ENCODE data around the gene FAM78A. TPM values are rescaled to one million over a fixed set of nuclear protein-coding genes. Genes with fewer than 3 reads are reported as not detected.

The FAM78A gene
- total RNA-seq, 4 donors from 2014 or later: 1.7 to 4.0 (median 3.3) TPM

- WGBS: 80% methylated on average over 12 of the region's 12 CpGs
Measured at GRCh38 chr9:131319486-131319885, 43.2 kb upstream of the FAM78A start.

GRCh38 chr9:131318231-131319085 is 42.1 kb upstream of the FAM78A start:
- intact Hi-C loops (cut with DNase I): no loop called here
- 73% methylated on average over 19 of the region's 23 CpGs for WGBS
- no peak for DNase-seq (ENCODE audit: extremely low spot score)
- Histone ChIP-seq H3K4me3 (no peak overlapping the region), H3K36me3 (no peaks in the 10 kb centered on the region), H3K27ac (replicated peaks in 1 of 4) (no peak overlapping the region), H3K27me3 (peaks cover 0 to 29% (median 0%) of the 10 kb centered on the region in 4 donors), H3K4me1 (peaks cover 0 to 12% (median 3%) of the 10 kb centered on the region in 4 donors), H3K9me3 (peaks cover 0 to 4% (median 0%) of the 10 kb centered on the region in 4 donors)
- TF ChIP-seq CTCF (IDR thresholded peaks at IDR 0.05): no peak
- TF ChIP-seq EP300 (IDR thresholded peaks at IDR 0.05): no peak
- no peak for TF ChIP-seq POLR2AphosphoS5 (IDR thresholded peaks at IDR 0.05)
- no peak for TF ChIP-seq POLR2A (IDR thresholded peaks at IDR 0.05; ENCODE audit: low read depth)

More at GRCh38 chr9:131319486-131319885, 43.2 kb upstream of the FAM78A start:
- H3K27ac ChIP-seq (replicated peaks in 1 of 4): no peak overlapping the region
- TF ChIP-seq EP300 (IDR thresholded peaks at IDR 0.05): no peak
- no peak for TF ChIP-seq CTCF (IDR thresholded peaks at IDR 0.05)
- TF ChIP-seq POLR2AphosphoS5 (IDR thresholded peaks at IDR 0.05): no peak
- no peak for TF ChIP-seq POLR2A (IDR thresholded peaks at IDR 0.05; ENCODE audit: low read depth)
- peaks cover 0 to 4% (median 0%) of the 10 kb centered on the region in 4 donors for H3K9me3 ChIP-seq
- H3K4me1 ChIP-seq: peaks cover 0 to 12% (median 3%) of the 10 kb centered on the region in 4 donors
- H3K27me3 ChIP-seq: peaks cover 0 to 27% (median 0%) of the 10 kb centered on the region in 4 donors
- H3K36me3 ChIP-seq: no peaks in the 10 kb centered on the region
- no peak for DNase-seq (ENCODE audit: extremely low spot score)
- intact Hi-C loops (cut with DNase I): no loop called here
- H3K4me3 ChIP-seq: no peak overlapping the region

GRCh38 chr9:131312822-131313770 is 36.8 kb upstream of the FAM78A start:
- no peak for DNase-seq (ENCODE audit: extremely low spot score)
- Histone ChIP-seq H3K27me3 (peaks cover 0 to 27% (median 0%) of the 10 kb centered on the region in 4 donors), H3K4me3 (no peak overlapping the region), H3K9me3 (peaks cover 0 to 4% (median 0%) of the 10 kb centered on the region in 4 donors), H3K4me1 (peaks cover 0 to 10% (median 4%) of the 10 kb centered on the region in 4 donors), H3K36me3 (no peaks in the 10 kb centered on the region), H3K27ac (replicated peaks in 1 of 4) (no peak overlapping the region)
- WGBS: 93% methylated on average over 21 of the region's 28 CpGs
- intact Hi-C loops (cut with DNase I): no loop called here
- TF ChIP-seq POLR2A (IDR thresholded peaks at IDR 0.05; ENCODE audit: low read depth) (no peak), CTCF (IDR thresholded peaks at IDR 0.05) (no peak), POLR2AphosphoS5 (IDR thresholded peaks at IDR 0.05) (no peak), EP300 (IDR thresholded peaks at IDR 0.05) (no peak)

DNA sequence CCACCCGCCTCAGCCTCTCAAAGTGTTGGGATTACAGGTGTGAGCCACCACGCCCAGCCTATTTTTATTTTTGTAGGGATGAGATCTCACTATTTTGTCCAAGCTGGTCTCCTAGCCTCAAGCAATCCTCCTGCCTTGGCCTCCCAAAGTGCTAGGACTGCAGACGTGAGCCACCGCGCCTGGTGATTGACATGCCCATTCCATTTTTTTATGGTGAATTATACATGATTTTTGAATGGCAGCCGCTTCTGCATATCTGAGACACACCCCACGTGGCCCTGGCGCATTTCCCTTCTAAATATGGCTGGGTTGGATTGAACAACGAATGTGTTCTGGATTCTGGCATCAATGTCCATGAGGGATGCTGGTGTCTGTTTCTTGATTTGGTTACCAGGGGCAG is 35.9 kb upstream of the FAM78A start:
- DNase-seq (ENCODE audit: extremely low spot score): no peak
- TF ChIP-seq POLR2AphosphoS5 (IDR thresholded peaks at IDR 0.05) (no peak), EP300 (IDR thresholded peaks at IDR 0.05) (no peak), CTCF (IDR thresholded peaks at IDR 0.05) (no peak), POLR2A (IDR thresholded peaks at IDR 0.05; ENCODE audit: low read depth) (no peak)
- Histone ChIP-seq H3K27ac (replicated peaks in 1 of 4) (no peak overlapping the region), H3K27me3 (peaks cover 0 to 19% (median 0%) of the 10 kb centered on the region in 4 donors), H3K4me3 (no peak overlapping the region), H3K36me3 (no peaks in the 10 kb centered on the region), H3K9me3 (peaks cover 0 to 4% (median 0%) of the 10 kb centered on the region in 4 donors), H3K4me1 (peaks cover 0 to 8% (median 3%) of the 10 kb centered on the region in 4 donors)
- WGBS: 91% methylated on average over 9 of the region's 9 CpGs
- intact Hi-C loops (cut with DNase I): no loop called here

Data from esophagus muscularis mucosa (tissue), 4 donors.